ENCODE measurements around the gene PHYH. TPM values are rescaled to one million over a fixed set of nuclear protein-coding genes. Genes with fewer than 3 reads are reported as not detected.
A peak's percentile ranks its signal among the peaks of the same experiment; 100 is the strongest.

PHYH gene
- total and polyA plus RNA-seq, 4 donors, result 45.4 to 139 (median 86.8) TPM

DNA sequence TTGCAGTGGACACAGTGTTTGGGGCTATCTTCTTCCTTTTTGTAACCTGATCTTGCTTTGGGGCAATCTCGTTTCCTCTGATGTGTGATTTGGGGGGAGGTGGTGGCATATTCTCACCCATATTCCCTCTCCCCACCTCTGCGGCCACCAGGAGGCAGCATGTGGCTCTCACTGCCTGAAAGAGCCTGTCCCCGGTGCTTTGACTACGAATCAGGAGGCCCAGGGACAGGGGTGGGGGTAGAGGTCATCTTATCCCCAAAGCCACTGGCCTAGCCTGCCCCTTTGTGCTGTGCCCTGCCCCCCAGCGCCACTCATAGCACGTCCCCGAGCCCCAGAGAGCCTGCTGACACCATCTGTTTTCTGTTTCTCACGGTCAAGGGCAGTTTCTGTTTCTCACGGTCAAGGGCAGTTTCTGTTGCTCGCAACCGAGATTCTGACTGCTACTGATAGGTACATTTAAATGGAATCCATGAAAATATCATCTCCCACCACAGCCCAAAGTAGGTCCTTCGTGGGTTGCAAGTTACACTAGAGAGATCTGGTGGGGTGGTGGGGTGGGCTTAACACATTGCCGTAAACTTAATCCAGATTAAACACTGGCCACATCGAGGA lies 28.2 kb downstream of the PHYH start:
- DNase-seq (ENCODE audit: low spot score), result peak; percentile 54
- no peaks in the 10 kb centered on the region for H3K27me3 ChIP-seq (ENCODE audit: control insufficient read depth in 4 of 4, insufficient read depth in 4 of 4, low read length in 3 of 4)
- no peaks in the 10 kb centered on the region for H3K9me3 ChIP-seq (ENCODE audit: control insufficient read depth in 4 of 4, low read length in 3 of 4)
- peak overlapping the region; percentile 33 to 59 for H3K9ac ChIP-seq (ENCODE audit: low read depth in 1 of 2, low read length in 2 of 2)
- TF ChIP-seq FOXA2 (IDR thresholded peaks at IDR 0.05) (no peak), GABPA (IDR thresholded peaks at IDR 0.05 in 1 of 2, conservative IDR thresholded peaks at IDR 0.05 in 1 of 2) (no peak), TAF1 (conservative IDR thresholded peaks at IDR 0.05) (peak; percentile 44), FOXA1 (IDR thresholded peaks at IDR 0.05) (peak; percentile 6), HNF4G (IDR thresholded peaks at IDR 0.05) (no peak), EGR1 (IDR thresholded peaks at IDR 0.05; ENCODE audit: low read depth in 2 of 2) (no peak), NR2F2 (IDR thresholded peaks at IDR 0.05) (peak; percentile 77), JUND (IDR thresholded peaks at IDR 0.05) (no peak), SP1 (IDR thresholded peaks at IDR 0.05) (peak; percentile 73), RAD21 (IDR thresholded peaks at IDR 0.05) (peak; percentile 85 to 91), RXRA (IDR thresholded peaks at IDR 0.05) (peak; percentile 70 to 87), HNF4A (conservative IDR thresholded peaks at IDR 0.05) (peak; percentile 55 to 70), YY1 (IDR thresholded peaks at IDR 0.05) (no peak)
- TF ChIP-seq, protein P1, sequence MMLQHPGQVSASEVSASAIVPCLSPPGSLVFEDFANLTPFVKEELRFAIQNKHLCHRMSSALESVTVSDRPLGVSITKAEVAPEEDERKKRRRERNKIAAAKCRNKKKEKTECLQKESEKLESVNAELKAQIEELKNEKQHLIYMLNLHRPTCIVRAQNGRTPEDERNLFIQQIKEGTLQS (IDR thresholded peaks at IDR 0.05), result no peak
- TF ChIP-seq, protein P2, sequence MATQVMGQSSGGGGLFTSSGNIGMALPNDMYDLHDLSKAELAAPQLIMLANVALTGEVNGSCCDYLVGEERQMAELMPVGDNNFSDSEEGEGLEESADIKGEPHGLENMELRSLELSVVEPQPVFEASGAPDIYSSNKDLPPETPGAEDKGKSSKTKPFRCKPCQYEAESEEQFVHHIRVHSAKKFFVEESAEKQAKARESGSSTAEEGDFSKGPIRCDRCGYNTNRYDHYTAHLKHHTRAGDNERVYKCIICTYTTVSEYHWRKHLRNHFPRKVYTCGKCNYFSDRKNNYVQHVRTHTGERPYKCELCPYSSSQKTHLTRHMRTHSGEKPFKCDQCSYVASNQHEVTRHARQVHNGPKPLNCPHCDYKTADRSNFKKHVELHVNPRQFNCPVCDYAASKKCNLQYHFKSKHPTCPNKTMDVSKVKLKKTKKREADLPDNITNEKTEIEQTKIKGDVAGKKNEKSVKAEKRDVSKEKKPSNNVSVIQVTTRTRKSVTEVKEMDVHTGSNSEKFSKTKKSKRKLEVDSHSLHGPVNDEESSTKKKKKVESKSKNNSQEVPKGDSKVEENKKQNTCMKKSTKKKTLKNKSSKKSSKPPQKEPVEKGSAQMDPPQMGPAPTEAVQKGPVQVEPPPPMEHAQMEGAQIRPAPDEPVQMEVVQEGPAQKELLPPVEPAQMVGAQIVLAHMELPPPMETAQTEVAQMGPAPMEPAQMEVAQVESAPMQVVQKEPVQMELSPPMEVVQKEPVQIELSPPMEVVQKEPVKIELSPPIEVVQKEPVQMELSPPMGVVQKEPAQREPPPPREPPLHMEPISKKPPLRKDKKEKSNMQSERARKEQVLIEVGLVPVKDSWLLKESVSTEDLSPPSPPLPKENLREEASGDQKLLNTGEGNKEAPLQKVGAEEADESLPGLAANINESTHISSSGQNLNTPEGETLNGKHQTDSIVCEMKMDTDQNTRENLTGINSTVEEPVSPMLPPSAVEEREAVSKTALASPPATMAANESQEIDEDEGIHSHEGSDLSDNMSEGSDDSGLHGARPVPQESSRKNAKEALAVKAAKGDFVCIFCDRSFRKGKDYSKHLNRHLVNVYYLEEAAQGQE (IDR thresholded peaks at IDR 0.05), result no peak
- TF ChIP-seq, protein P3, sequence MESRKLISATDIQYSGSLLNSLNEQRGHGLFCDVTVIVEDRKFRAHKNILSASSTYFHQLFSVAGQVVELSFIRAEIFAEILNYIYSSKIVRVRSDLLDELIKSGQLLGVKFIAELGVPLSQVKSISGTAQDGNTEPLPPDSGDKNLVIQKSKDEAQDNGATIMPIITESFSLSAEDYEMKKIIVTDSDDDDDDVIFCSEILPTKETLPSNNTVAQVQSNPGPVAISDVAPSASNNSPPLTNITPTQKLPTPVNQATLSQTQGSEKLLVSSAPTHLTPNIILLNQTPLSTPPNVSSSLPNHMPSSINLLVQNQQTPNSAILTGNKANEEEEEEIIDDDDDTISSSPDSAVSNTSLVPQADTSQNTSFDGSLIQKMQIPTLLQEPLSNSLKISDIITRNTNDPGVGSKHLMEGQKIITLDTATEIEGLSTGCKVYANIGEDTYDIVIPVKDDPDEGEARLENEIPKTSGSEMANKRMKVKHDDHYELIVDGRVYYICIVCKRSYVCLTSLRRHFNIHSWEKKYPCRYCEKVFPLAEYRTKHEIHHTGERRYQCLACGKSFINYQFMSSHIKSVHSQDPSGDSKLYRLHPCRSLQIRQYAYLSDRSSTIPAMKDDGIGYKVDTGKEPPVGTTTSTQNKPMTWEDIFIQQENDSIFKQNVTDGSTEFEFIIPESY (IDR thresholded peaks at IDR 0.05), result no peak
- TF ChIP-seq, protein P4, sequence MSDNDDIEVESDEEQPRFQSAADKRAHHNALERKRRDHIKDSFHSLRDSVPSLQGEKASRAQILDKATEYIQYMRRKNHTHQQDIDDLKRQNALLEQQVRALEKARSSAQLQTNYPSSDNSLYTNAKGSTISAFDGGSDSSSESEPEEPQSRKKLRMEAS (IDR thresholded peaks at IDR 0.05), result no peak
- TF ChIP-seq, protein P5, sequence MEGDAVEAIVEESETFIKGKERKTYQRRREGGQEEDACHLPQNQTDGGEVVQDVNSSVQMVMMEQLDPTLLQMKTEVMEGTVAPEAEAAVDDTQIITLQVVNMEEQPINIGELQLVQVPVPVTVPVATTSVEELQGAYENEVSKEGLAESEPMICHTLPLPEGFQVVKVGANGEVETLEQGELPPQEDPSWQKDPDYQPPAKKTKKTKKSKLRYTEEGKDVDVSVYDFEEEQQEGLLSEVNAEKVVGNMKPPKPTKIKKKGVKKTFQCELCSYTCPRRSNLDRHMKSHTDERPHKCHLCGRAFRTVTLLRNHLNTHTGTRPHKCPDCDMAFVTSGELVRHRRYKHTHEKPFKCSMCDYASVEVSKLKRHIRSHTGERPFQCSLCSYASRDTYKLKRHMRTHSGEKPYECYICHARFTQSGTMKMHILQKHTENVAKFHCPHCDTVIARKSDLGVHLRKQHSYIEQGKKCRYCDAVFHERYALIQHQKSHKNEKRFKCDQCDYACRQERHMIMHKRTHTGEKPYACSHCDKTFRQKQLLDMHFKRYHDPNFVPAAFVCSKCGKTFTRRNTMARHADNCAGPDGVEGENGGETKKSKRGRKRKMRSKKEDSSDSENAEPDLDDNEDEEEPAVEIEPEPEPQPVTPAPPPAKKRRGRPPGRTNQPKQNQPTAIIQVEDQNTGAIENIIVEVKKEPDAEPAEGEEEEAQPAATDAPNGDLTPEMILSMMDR (IDR thresholded peaks at IDR 0.05; ENCODE audit: low read depth, low read length, missing input control), result peak; percentile 77
- 19% methylated on average over 14 of the region's 14 CpGs for WGBS
- no peaks in the 10 kb centered on the region for H3K36me3 ChIP-seq (ENCODE audit: control insufficient read depth in 4 of 4, insufficient read depth in 3 of 4, low read depth in 1 of 4, low read length in 3 of 4)
- H3K4me3 ChIP-seq (ENCODE audit: low read depth in 1 of 3, low read length in 3 of 3), result peak overlapping the region; percentile 21 to 49 (median 29)
- H3K27ac ChIP-seq (ENCODE audit: low read depth in 1 of 2, low read length in 2 of 2), result peak overlapping the region; percentile 86 to 89
- H3K4me1 ChIP-seq (ENCODE audit: control insufficient read depth in 4 of 4, insufficient read depth in 4 of 4, low read length in 3 of 4), result peaks cover 1 to 26% (median 16%) of the 10 kb centered on the region in 4 donors

Data from liver (tissue), 9 donors.